GM23338 (cell line): ENCODE measurements around the gene ZNF212. TPM values are rescaled to one million over a fixed set of nuclear protein-coding genes. Genes with fewer than 3 reads are reported as not detected.
A peak's percentile ranks its signal among the peaks of the same experiment; 100 is the strongest.

Experiments
- ATAC-seq: fragments of 200-7000 bp; cut with Tn5 transposase; 3 replicates; pipeline ENCODE4 v1.9.1; 2020
- DNase-seq: peaks from one replicate; pipeline ENCODE4 v3.0.0-alpha.2; 2015; ENCODE audit warnings: low spot score
- H2AFZ ChIP-seq: fragments of 200-600 bp; sonication (generic); 2 replicates; pipeline ENCODE4 v1.8.0; 2016; ENCODE audit warnings: antibody characterized with exemption, mild to moderate bottlenecking, moderate library complexity
- H3F3A ChIP-seq: fragments of 200-600 bp; sonication (generic); replicated peaks from 2 replicates; pipeline ENCODE4 v1.8.0; 2017; ENCODE audit warnings: antibody characterized with exemption, mixed run types, low read depth
- H3K27ac ChIP-seq: fragments of 200-600 bp; sonication (generic); 2 replicates; pipeline ENCODE4 v1.6.1; 2016; ENCODE audit warnings: low read depth
- H3K27me3 ChIP-seq: fragments of 200-600 bp; sonication (generic); 2 replicates; pipeline ENCODE4 v1.8.0; 2016; ENCODE audit warnings: mild to moderate bottlenecking, mixed run types, moderate library complexity; ENCODE audit not compliant: insufficient read depth
- H3K36me3 ChIP-seq: fragments of 200-600 bp; sonication (generic); 2 replicates; pipeline ENCODE4 v1.8.0; 2016; ENCODE audit warnings: mild to moderate bottlenecking; ENCODE audit not compliant: insufficient read depth
- H3K4me1 ChIP-seq: fragments of 200-600 bp; sonication (generic); 2 replicates; pipeline ENCODE4 v1.8.0; 2016; ENCODE audit warnings: mild to moderate bottlenecking, moderate library complexity; ENCODE audit not compliant: insufficient read depth
- H3K4me2 ChIP-seq: fragments of 200-600 bp; sonication (generic); 2 replicates; pipeline ENCODE4 v1.7.1; 2017; ENCODE audit warnings: mixed run types
- H3K4me3 ChIP-seq: fragments of 200-600 bp; sonication (generic); 2 replicates; pipeline ENCODE4 v1.6.1; 2016; ENCODE audit warnings: mixed run types
- H3K79me2 ChIP-seq: fragments of 200-600 bp; sonication (generic); replicated peaks from 2 replicates; pipeline ENCODE4 v1.8.0; 2017; ENCODE audit warnings: mild to moderate bottlenecking; ENCODE audit not compliant: insufficient read depth
- H3K9me2 ChIP-seq: fragments of 200-600 bp; sonication (generic); 2 replicates; pipeline ENCODE4 v1.8.0; 2017; ENCODE audit not compliant: insufficient read depth
- H4K20me1 ChIP-seq: fragments of 200-600 bp; sonication (generic); replicated peaks from 2 replicates; pipeline ENCODE4 v1.8.0; 2017; ENCODE audit warnings: mild to moderate bottlenecking; ENCODE audit not compliant: insufficient read depth
- H3K27ac Mint-ChIP-seq: 2 replicates; pipeline ENCODE4 v1.8.0; 2020; ENCODE audit warnings: inconsistent platforms, mild to moderate bottlenecking, moderate library complexity, mixed read lengths
- H3K27me3 Mint-ChIP-seq: 3 replicates; pipeline ENCODE4 v1.8.0; 2022; ENCODE audit warnings: low read depth, mild to moderate bottlenecking, moderate library complexity, mixed read lengths, inconsistent platforms; ENCODE audit not compliant: insufficient read depth, poor library complexity
- H3K36me3 Mint-ChIP-seq: 3 replicates; pipeline ENCODE4 v1.8.0; 2021; ENCODE audit warnings: low read depth, mild to moderate bottlenecking, inconsistent platforms, moderate library complexity, mixed read lengths
- H3K4me1 Mint-ChIP-seq: 3 replicates; pipeline ENCODE4 v1.8.0; 2020; ENCODE audit warnings: mild to moderate bottlenecking, inconsistent platforms, mixed read lengths
- H3K4me3 Mint-ChIP-seq: 3 replicates; pipeline ENCODE4 v1.8.0; 2021; ENCODE audit warnings: moderate library complexity, mild to moderate bottlenecking, inconsistent platforms, mixed read lengths
- H3K9me3 Mint-ChIP-seq: 3 replicates; pipeline ENCODE4 v1.8.0; 2020; ENCODE audit warnings: moderate library complexity, mild to moderate bottlenecking, inconsistent platforms, mixed read lengths
- CREB1 ChIP-seq: fragments of 250-450 bp; sonication (Bioruptor Pico); IDR thresholded peaks from 2 replicates; pipeline ENCODE4 v1.5.0; 2020; ENCODE audit warnings: low read depth, mild to moderate bottlenecking, moderate library complexity
- CTCF ChIP-seq, 2 experiments: fragments of 200-600 bp in 1 of 2; sonication (generic) in 1 of 2; conservative IDR thresholded peaks; 2 replicates each; pipeline versions ENCODE4 v1.5.1 to v1.6.1; 2016 to 2017; ENCODE audit warnings: antibody characterized with exemption in 2 of 2, low read depth in 2 of 2, mild to moderate bottlenecking in 2 of 2, moderate library complexity in 1 of 2
- ETS1 ChIP-seq: IDR thresholded peaks from 2 replicates; pipeline ENCODE4 v1.6.1; 2016; ENCODE audit warnings: antibody characterized with exemption
- EZH2 ChIP-seq: fragments of 200-600 bp; sonication (generic); IDR thresholded peaks from one replicate; pipeline ENCODE4 v1.8.0; 2017; ENCODE audit warnings: antibody characterized with exemption, mild to moderate bottlenecking, low read depth; ENCODE audit not compliant: unreplicated experiment
- EZH2phosphoT487 ChIP-seq: fragments of 200-600 bp; sonication (generic); IDR thresholded peaks from one replicate; pipeline ENCODE4 v1.8.1; 2018; ENCODE audit warnings: antibody characterized with exemption; ENCODE audit not compliant: unreplicated experiment
- JUNB ChIP-seq: IDR thresholded peaks from one replicate; pipeline ENCODE4 v1.6.1; 2016; ENCODE audit warnings: antibody characterized with exemption; ENCODE audit not compliant: unreplicated experiment
- NANOG ChIP-seq: IDR thresholded peaks from 2 replicates; pipeline ENCODE4 v1.6.1; 2016; ENCODE audit warnings: antibody characterized with exemption, borderline replicate concordance
- POLR2AphosphoS5 ChIP-seq: IDR thresholded peaks from 2 replicates; pipeline ENCODE4 v1.6.1; 2016; ENCODE audit warnings: antibody characterized with exemption, low read depth
- REST ChIP-seq: IDR thresholded peaks from one replicate; pipeline ENCODE4 v1.6.1; 2018; ENCODE audit warnings: antibody characterized with exemption; ENCODE audit not compliant: unreplicated experiment
- STAT1 ChIP-seq: IDR thresholded peaks from one replicate; pipeline ENCODE4 v1.6.1; 2016; ENCODE audit warnings: antibody characterized with exemption; ENCODE audit not compliant: unreplicated experiment
- polyA plus RNA-seq: library from polyadenylated mRNA; unstranded; fragments of >200 nt; fragmentation: Nextera tagmentation; extraction: Ambion mirVana; gene quantifications from 2 replicates; pipeline ENCODE4 v1.2.1, GENCODE V29; 2016
- total RNA-seq: library from RNA; depleted of rRNA; stranded (reverse); fragments of >200 nt; shearing (Covaris generic); gene quantifications from 2 replicates; pipeline ENCODE4 v1.2.3, GENCODE V29; 2014

Gene ZNF212
- total and polyA plus RNA-seq, 2 experiments from 2014 or later, result 10.8 to 18.9 TPM

GRCh38 chr7:149195180-149196150 is 44.0 kb upstream of the ZNF212 start, which contains the start of gene ZNF282:
TSS of gene ZNF282 (plus strand) at chr7:149195546. CDS start at chr7:149195590, 44 bp downstream.
- no peaks in the 10 kb centered on the region for H3K9me3 Mint-ChIP-seq
- ATAC-seq (peak; percentile 94), DNase-seq (peak; percentile 97)
- peaks cover 29% of the 10 kb centered on the region for H3K79me2 ChIP-seq
- H3K4me2 ChIP-seq, result peak within 1 kb of the TSS; percentile 96
- no peaks in the 10 kb centered on the region for H3K9me2 ChIP-seq
- H3K4me1 Mint-ChIP-seq, result peaks cover 14% of the 10 kb centered on the region
- peak within 1 kb of the TSS; percentile 95 for H2AFZ ChIP-seq
- peaks cover 20% of the 10 kb centered on the region; the same call in 1 of the 2 replicates for H3F3A ChIP-seq
- peaks cover 23% of the 10 kb centered on the region for H3K36me3 ChIP-seq
- H4K20me1 ChIP-seq, result peaks cover 17% of the 10 kb centered on the region
- H3K27me3 Mint-ChIP-seq, result peaks cover 11% of the 10 kb centered on the region
- peak within 1 kb of the TSS; percentile 85 for H3K27ac Mint-ChIP-seq
- H3K27ac ChIP-seq, result peak within 1 kb of the TSS; percentile 94; the same call in 1 of the 2 replicates
- peaks cover 35% of the 10 kb centered on the region for H3K36me3 Mint-ChIP-seq
- H3K4me3 Mint-ChIP-seq, result peak within 1 kb of the TSS; percentile 89
- H3K4me1 ChIP-seq, result 0 out of 2 replicates have a peak, but pooled peaks cover 6% of the 10 kb centered on the region
- H3K27me3 ChIP-seq, result no peaks in the 10 kb centered on the region
- no peak for TF ChIP-seq STAT1
- 0 out of 2 replicates have a peak, but pooled peaks have one; percentile 43 for TF ChIP-seq ETS1
- no peak for TF ChIP-seq CREB1 (CRISPR knock-in tag)
- peak; percentile 16 for TF ChIP-seq REST
- TF ChIP-seq JUNB, result no peak
- no peak for TF ChIP-seq NANOG
- peak; percentile 84 for TF ChIP-seq POLR2AphosphoS5
- no peak for TF ChIP-seq EZH2
- TF ChIP-seq CTCF (conservative IDR thresholded peaks at IDR 0.05; ENCODE audit: low read depth in 2 of 2), result peak; percentile 36 to 70
- no peak for TF ChIP-seq EZH2phosphoT487
- H3K4me3 ChIP-seq, result peak within 1 kb of the TSS; percentile 95
